Stimulated activated CD4-positive, alpha-beta T cell treated with anti-CD3 and anti-CD28 coated beads, TNF-alpha, amount 100 ng/mL, for 1 hour (primary cell): ENCODE data around the gene KLHL29.
"Not testable (repeated sequence)": the region's sequence is repeated elsewhere in the genome, so short reads cannot be mapped to it uniquely, and the experiment has no call there.

Experiments
- DNase-seq, 3 donors: peaks; one replicate each; pipeline ENCODE4 v3.0.0-alpha.2; 2020; ENCODE audit warnings: low read depth in 3 of 3, low spot score in 1 of 3

KLHL29 gene

DNA sequence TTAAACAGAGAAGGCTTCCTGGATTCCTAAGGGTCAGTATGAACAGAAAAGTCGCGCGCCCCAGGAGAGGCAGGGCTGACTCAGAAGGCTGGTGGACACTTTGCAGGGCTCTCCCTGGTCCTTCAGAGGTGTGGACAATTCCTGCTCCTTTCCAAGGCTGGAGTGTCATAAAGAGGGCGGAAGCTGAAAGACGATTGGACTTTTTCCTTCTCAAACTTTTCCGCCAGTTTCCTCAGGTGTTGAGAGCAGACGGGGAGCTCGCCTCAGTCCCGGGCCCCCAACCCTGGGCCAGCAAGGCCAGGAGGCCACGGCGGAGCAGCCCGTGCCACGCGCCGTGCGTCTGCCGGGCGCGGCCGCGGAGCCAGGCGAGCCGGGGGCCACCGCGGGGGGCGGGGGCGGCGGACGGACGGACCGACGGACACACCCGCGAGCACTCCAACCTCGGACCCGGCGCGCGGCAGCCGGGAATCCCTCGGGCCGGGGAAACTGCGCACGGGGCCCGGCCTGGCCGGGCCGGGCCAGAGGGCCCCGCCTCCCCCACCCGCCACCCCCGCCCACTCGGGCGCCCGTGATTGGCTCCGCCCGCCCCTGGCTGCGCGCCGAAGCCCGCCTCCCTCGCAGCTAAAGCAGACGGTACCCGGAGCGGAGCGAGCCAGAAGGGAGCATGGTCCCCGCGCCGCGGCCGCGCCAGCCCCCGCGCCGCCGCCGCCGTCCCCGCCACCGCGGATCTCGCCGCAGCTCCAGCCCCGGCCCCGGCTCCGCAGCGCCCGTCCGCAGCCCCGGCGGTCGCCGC is at the start of gene KLHL29:
TSS of gene KLHL29 (plus strand) at position 629 of the 793 bp plus-strand sequence. CDS start 177,018 bp downstream, outside the sequence.
- DNase-seq: peak; percentile 23 to 63 (median 48)

DNA sequence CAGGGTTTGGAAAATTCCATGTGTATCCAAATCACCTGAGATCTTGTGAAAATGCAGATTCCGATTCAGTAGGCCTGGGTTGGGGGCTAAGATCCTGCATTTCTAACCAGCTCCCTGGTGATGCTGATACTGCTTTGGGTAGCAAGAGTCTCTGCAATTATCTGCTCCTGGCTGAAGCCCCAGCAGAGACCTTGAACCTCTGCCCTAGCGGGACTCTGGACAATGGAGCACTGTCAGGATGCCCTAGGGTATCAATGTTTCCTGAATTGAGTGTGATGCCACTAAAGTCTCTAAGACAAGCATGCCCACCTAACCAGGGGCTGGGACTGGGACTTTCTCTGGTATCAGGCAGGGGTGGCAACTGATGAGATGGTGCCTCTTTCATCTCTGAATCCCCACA is 49.4 kb upstream of the KLHL29 start:
- DNase-seq: no peak

- DNase-seq: no peak
Observed at GRCh38 chr2:23342075-23342474, 42.9 kb upstream of the KLHL29 start.

- DNase-seq: no peak
Observed at GRCh38 chr2:23346029-23346428, 39.0 kb upstream of the KLHL29 start.

GRCh38 chr2:23346781-23347180 is 38.2 kb upstream of the KLHL29 start:
- no peak for DNase-seq

- DNase-seq: no peak
Observed at GRCh38 chr2:23347471-23348092, 37.4 kb upstream of the KLHL29 start.

DNA sequence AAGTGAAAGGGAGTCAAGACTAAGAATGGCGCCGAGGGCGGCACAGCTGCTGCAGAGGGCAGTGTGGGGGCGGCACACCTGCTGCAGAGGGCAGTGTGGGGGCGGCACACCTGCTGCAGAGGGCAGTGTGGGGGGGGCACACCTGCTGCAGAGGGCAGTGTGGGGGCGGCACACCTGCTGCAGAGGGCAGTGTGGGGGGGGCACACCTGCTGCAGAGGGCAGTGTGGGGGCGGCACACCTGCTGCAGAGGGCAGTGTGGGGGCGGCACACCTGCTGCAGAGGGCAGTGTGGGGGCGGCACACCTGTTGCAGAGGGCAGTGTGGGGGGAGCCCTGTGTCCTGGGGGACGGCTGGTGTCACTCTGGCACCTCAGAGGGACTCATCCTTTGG is 36.9 kb upstream of the KLHL29 start:
- DNase-seq: not testable (repeated sequence)

DNA sequence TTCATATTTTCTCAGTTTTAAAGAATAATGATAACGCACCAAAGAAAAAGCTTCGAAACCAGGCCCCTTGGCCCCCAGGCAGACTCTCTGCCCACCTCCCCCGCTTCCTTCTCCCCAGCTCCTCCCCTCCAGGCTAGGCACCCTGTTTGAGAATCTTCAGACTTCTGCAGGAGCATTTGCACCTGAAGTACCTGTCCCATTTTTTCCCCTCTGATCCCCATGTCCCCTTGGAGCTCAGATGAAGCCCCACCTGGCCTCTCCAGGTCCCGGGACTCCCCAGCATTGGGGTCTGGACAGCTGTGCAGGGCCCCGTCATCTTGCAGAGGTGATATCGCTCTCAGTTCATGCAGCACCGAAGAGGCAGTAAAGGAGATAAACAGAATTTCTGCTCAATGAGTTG is 35.5 kb upstream of the KLHL29 start:
- no peak for DNase-seq

DNA sequence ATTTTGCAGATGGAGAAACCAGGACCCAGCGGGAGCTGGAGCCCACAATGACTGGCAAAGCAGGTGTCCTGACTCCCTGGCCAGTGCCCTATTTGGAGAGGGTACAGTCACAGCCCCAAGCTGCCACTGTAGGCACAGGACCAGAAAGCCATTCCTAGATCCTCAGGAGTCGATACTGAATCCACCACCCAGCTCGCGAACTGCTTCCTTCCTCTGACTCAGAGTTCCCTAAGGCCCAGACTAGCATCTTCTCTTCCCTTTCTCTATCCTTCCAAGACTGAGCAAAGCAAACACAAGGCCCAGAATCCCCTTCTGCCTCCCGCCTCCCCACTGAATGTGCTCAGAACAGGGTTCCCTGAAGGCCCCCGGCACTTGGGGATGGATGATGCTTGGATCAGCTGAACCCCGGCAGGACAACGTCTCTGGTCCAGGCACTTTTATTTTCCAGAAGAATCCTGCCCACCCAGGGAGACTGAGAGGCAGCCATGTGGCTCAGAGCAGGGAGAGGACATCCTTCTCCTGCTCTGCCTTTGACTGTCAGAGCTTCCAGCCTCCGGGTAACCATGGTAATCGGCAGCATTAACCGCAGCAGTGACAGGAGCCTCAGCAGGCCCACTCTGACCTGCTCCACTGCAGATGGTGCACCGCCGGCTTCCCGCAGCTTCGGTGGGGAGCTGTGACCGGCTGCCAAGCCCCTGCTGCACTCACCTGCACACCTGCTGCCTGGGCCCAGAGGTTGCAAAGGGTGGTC is 34.8 kb upstream of the KLHL29 start:
- no peak for DNase-seq

- DNase-seq: no peak
Observed at GRCh38 chr2:23350792-23351355, 34.1 kb upstream of the KLHL29 start.

- peak in 1 of 3 donors; percentile 40 for DNase-seq
Observed at GRCh38 chr2:23351388-23352141, 33.4 kb upstream of the KLHL29 start.

DNA sequence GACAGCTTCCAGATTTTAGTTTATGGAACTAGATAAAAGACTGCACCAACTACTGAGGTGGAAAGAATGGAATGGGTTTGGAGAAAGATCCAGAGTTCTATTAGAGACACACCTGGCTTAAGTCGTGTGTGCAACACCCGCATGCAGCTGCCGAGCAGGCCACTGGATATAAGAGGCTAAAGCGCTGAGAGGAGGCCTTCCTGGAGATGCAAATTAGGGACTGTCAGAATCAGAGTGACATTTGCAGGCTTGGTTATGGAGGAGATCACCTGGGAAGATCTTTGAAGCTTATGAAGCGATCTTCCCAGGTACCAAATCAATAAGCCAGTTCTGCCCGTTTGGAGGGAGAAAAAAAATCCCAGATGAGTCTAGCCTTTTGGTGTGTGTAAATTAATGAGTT is 30.4 kb upstream of the KLHL29 start:
- no peak for DNase-seq

DNA sequence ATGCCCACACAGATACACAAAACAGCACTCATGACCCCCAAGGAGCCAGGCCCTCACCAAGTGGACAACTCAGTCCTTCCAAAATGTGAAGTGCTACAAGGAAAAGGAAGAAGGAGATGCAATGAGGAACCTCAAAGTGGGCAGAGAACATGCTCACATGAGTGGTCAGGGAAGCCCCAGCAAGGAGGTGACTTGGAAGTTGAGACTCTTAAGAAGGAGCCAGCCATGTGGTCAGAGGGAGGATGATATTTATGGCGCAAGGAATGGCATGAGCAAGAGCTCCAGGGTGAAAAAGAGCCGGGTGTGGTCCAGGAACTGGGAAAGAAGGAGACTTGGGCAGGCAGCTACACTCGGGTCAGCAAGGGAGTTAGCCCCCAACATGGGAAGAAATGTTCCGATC is 30.0 kb upstream of the KLHL29 start:
- no peak for DNase-seq

GRCh38 chr2:23356711-23357110 is 28.3 kb upstream of the KLHL29 start:
- no peak for DNase-seq

- no peak for DNase-seq
Observed at GRCh38 chr2:23359631-23360567, 25.1 kb upstream of the KLHL29 start.

GRCh38 chr2:23360571-23361125 is 24.3 kb upstream of the KLHL29 start:
- no peak for DNase-seq

GRCh38 chr2:23361152-23361551 is 23.8 kb upstream of the KLHL29 start:
- DNase-seq: no peak

DNA sequence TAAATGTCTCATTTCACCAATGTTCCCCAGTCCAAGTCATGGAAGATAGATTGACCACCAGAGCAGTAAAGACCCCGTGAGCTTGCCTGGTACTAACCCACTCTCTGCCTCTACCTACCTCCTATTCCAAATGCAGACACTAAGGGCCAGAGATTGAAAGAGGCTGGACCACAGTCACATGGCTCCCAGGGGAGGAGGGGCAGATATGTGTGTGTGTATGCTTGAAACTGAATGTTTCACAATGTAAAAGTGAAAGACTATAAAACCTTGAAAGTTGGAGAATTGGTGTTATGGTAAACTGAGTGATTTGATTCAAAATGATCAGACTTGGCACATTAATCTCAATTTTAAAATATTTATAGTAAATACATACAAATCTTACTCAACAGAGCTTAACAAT is 21.7 kb upstream of the KLHL29 start:
- no peak for DNase-seq

DNA sequence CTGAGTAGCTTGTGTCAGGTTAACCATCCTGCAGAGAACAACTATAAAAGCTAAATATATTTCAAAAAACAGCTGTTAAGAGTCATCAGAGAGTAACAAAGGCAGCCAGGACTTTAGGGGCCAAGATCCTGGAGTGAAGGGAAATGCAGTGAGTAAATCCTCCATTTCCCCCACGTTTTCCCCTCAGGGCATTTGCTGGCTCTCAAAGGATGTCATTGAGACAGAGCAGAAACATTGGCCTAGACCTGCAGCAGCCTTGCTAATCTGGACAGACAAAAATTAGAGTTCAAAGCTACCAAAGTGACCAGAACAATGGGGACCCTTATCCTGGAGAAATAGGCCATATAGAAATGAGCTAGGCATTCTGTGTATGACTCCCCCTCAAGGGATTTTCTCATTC is 21.1 kb upstream of the KLHL29 start:
- DNase-seq: no peak

DNA sequence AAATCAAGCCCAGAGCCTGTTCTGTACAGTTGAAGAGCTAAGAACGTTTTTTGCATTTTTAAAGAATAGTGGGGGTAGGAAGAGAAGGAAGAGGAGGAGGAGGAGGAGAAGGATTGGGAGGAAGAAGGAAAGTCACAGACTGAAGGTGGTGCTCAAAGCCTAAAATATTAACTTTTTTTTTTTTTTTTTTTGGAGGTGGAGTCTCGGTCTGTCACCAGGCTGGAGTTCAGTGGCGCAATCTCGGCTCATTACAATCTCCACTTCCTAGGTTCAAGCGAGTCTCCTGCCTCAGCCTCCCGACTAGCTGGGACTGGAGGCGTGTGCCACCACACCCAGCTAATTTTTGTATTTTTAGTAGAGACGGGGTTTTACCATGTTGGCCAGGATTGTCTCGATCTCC is 18.3 kb upstream of the KLHL29 start:
- no peak for DNase-seq
